GM18868 (cell line): ENCODE measurements around the gene TMEM209.
A peak's percentile ranks its signal among the peaks of the same experiment; 100 is the strongest.
"Not testable (repeated sequence)": the region's sequence is repeated elsewhere in the genome, so short reads cannot be mapped to it uniquely, and the experiment has no call there.

Experiments used
- ATAC-seq: cut with Tn5 transposase; IDR thresholded peaks from one replicate; pipeline ENCODE4 v1.9.1; 2021; ENCODE audit warnings: mild to moderate bottlenecking, moderate library complexity; ENCODE audit not compliant: unreplicated experiment

Gene TMEM209

GRCh38 chr7:130205084-130205947, at the start of gene TMEM209:
Gene TMEM209 (minus strand): TSS chr7:130205406. CDS start chr7:130205375, 31 bp downstream.
- ATAC-seq = peak; percentile 98

GRCh38 chr7:130254555-130254954, 49.3 kb upstream of the TMEM209 start:
- ATAC-seq = no peak

- ATAC-seq = not testable (repeated sequence)
These were observed 44.4 kb upstream of the TMEM209 start for GRCh38 chr7:130249626-130250025.

GRCh38 chr7:130248842-130249241, 43.6 kb upstream of the TMEM209 start:
- ATAC-seq = not testable (repeated sequence)

- not testable (repeated sequence) for ATAC-seq
These were observed 41.3 kb upstream of the TMEM209 start for GRCh38 chr7:130246491-130246890.

- ATAC-seq = not testable (repeated sequence)
These were observed 38.3 kb upstream of the TMEM209 start for GRCh38 chr7:130243486-130243885.

GRCh38 chr7:130242198-130243014, 37.2 kb upstream of the TMEM209 start:
- ATAC-seq = peak; percentile 73

GRCh38 chr7:130240240-130240639, 35.0 kb upstream of the TMEM209 start:
- no peak for ATAC-seq

- not testable (repeated sequence) for ATAC-seq
These were observed 31.2 kb upstream of the TMEM209 start for GRCh38 chr7:130236361-130236760.

GRCh38 chr7:130234078-130234477, 28.9 kb upstream of the TMEM209 start:
- no peak for ATAC-seq

GRCh38 chr7:130232209-130232608, 27.0 kb upstream of the TMEM209 start:
- no peak for ATAC-seq

- no peak for ATAC-seq
These were observed 26.6 kb upstream of the TMEM209 start for GRCh38 chr7:130231792-130232191.

- not testable (repeated sequence) for ATAC-seq
These were observed 24.8 kb upstream of the TMEM209 start for GRCh38 chr7:130229981-130230380.

- ATAC-seq = no peak
These were observed 23.8 kb upstream of the TMEM209 start for GRCh38 chr7:130228840-130229502.

- ATAC-seq = no peak
These were observed 22.8 kb upstream of the TMEM209 start for GRCh38 chr7:130227883-130228575.

GRCh38 chr7:130226333-130226732, 21.1 kb upstream of the TMEM209 start:
- no peak for ATAC-seq

- ATAC-seq = not testable (repeated sequence)
These were observed 19.7 kb upstream of the TMEM209 start for GRCh38 chr7:130224923-130225322.

GRCh38 chr7:130224210-130224609, 19.0 kb upstream of the TMEM209 start:
- ATAC-seq = no peak

GRCh38 chr7:130223646-130224045, 18.4 kb upstream of the TMEM209 start:
- no peak for ATAC-seq

GRCh38 chr7:130221746-130222145, 16.5 kb upstream of the TMEM209 start:
- ATAC-seq = no peak

GRCh38 chr7:130219871-130220270, 14.7 kb upstream of the TMEM209 start:
- no peak for ATAC-seq
